AML-193 (cell line): ENCODE results near the gene TSFM.

Source experiments
- DNase-seq, 2 experiments: peaks; one replicate each; lab custom pipeline; 2025; lab: John Stamatoyannopoulos, UW

Gene TSFM

GRCh38 chr12:57782608-57783465 is at the start of gene TSFM:
TSFM (plus strand) TSS chr12:57782787; CDS start chr12:57782802, 15 bp downstream.
- DNase-seq: peak; percentile 90

GRCh38 chr12:57733928-57734327 is 48.7 kb upstream of the TSFM start:
- DNase-seq: no peak

GRCh38 chr12:57734591-57734990 is 48.0 kb upstream of the TSFM start:
- no peak for DNase-seq

GRCh38 chr12:57735198-57735855 is 47.3 kb upstream of the TSFM start:
- DNase-seq: no peak

- no peak for DNase-seq
Observed at GRCh38 chr12:57735952-57736740, 46.4 kb upstream of the TSFM start.

- no peak for DNase-seq
Observed at GRCh38 chr12:57736741-57737466, 45.7 kb upstream of the TSFM start.

GRCh38 chr12:57737467-57738460 is 44.8 kb upstream of the TSFM start:
- no peak for DNase-seq

- no peak for DNase-seq
Observed at GRCh38 chr12:57738661-57739237, 43.8 kb upstream of the TSFM start, which contains the start of gene AGAP2. AGAP2 (minus strand) TSS chr12:57738742; CDS start chr12:57738246, 496 bp downstream.

DNA sequence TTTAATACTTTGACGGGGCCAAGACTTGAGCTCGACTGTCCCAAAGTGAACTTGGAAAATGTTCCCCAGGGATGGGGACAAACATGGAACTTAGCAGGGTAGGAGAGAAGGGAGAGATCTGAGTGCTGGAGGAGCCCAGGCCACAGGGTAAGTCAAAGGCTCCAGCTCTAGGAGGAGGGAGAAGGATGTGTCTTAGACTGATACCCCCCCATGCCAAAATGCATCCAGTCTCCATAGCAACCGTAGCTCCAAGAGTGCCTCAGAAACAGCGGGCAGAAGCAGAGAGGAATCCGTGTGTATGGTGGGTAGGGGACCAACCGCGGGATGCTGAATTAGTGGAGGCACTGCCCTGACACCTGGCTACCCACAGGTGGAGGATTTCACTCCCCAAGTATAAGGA is 43.2 kb upstream of the TSFM start:
- no peak for DNase-seq

DNA sequence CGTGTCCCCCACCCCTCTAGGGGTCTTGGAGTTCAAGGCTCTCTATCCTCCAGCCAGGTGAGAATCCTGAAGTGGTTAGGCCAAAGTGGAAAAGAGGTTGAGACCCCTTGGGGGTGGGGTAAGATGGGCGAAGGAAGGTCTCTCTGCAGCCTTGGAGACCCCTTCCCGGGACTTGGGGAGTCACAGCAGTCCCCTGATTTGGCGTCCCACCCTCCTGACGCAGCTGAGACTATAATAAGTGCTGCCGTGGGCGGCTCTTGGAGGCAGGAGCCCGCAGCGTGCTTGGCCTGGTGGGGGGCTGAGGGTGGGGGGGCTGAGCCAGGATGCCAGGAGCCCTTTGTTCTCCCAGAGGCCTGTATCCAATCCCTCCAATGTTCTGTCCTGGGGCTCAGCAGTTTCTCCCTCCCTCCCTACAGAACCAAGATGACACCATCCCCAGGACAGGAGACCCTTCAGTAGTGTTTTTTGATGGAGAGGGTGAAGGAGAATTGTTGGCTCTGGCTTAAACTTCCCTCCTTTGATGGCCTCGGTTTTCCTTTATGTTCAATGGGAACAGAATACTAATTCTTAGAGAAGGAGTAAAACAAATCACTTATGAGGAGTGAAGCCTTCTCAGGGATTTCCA is 42.6 kb upstream of the TSFM start:
- no peak for DNase-seq

DNA sequence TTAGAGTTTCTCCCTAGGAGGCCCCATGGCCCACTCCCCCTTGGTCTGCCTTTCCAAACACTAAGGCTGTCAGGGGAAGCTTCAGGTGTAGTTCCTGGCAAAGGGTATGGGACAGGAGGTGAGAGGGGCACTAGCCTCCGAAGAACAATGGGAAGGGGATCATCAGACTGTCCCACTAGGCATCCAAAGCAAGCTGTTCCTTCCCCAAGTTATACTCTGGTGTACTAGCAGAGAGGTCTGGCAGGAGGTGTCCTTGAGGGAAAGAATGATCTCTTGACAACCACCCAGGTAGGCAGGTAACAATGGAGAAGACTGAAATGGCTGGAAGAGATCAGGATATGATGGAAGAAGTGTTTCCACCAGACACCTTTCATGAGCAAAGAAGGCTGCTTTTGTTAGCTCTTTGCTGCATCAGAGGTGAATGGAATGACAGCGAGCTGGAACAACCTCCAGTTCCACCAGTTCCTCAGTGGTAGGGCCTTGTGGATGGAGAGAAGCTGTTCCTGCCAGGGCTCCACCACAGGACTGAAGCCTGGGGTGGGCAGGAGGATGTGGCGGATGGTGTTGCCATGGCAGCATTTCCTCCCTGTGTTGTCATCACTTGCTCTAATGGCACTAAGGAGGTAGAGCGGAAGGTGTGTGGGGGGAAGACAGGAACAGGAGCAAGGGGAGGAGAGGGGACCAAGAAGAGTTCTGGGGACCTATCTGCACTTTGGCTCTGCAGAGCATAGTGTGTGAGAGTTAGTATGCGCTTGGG is 41.8 kb upstream of the TSFM start:
- DNase-seq: peak; percentile 62

- DNase-seq: no peak
Observed at GRCh38 chr12:57741413-57741789, 41.2 kb upstream of the TSFM start.

DNA sequence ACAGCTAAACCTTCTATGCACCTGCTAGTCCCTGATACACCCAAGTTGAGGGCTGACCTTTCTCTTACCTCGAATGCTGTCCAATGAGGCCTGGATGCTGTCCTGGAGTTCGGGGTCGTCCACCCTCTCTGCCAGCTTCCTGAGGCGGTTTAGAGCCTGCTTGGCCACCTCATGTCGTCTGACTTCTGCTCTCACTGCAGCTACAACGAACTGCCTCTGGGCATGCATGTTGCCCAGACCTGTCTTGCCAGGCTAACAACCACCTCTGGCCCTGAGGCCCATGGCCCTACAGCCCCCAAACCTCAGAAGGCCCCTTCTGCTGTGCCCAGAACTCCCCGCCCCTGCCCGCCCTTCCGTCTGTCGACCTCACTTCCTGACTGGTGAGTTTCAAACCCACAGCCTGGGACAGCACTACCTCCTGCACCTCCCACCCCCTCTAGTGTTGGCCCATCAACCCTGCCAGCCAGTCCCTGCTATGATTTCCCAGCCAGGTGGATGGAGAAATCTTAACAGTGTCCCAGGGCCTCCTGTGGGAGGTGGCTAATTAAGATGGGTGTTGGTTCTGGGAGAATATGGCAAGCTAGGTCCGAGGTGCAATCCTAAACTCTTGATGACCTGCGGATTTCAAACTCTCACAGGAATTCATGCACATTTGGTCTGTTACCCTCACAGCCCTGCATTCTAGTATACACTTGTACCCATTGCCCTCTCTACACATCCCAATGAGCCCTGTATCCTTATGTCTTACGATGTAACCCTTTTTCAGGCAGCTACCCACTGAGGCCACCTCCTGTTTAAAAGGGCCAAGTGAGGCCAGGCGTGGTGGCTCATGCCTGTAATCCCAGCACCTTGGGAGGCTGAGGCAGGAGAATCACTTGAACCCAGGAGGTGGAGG is 40.5 kb upstream of the TSFM start:
- peak; percentile 57 to 60 for DNase-seq

DNA sequence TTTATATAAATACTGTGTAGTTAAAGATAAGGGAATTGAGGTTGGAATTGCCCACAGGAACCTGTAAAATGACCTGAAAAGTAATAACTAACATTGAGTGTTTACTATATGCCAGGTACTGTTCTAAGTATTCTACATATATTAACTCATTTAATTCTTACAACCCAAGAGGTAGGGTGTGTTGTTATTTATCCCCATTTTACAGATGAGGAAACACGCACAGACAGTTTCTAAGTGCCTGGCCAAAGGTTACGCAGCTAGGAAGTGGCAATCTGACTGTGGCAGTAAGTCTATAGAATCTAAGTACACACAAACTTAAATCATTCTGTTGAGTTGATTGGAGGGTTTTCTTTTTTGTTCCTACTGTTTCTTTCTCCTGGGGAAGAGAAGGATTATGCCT is 38.8 kb upstream of the TSFM start:
- no peak for DNase-seq

DNA sequence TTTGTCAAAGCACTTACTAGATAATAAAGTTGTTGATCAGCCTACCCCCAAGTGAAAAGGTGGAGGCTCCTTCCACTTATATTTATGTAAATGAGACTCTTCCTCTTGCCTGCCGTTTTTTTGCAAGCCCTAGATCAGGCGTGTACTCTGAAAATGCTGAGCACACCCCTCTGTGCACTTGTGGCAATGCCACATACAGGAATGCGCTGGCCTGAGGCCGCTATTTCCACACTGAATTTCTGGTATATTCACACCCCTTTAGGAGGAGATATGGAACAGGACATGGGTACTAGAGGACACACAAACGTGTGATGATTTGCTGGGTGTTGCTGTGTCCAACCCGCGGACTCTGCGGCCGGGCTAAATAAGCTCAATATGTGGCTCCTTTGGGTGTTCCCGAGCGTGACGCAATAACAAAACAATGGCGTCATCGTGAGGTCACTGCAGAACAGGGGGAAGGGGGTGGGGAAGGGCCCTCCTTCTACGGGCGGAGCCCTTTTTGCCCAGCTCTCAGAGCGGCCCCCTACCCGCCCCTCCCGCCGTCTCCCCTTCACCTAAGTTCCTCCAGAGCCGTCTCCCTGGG is 38.3 kb upstream of the TSFM start:
- peak in 1 of 2 experiments; percentile 16 for DNase-seq

DNA sequence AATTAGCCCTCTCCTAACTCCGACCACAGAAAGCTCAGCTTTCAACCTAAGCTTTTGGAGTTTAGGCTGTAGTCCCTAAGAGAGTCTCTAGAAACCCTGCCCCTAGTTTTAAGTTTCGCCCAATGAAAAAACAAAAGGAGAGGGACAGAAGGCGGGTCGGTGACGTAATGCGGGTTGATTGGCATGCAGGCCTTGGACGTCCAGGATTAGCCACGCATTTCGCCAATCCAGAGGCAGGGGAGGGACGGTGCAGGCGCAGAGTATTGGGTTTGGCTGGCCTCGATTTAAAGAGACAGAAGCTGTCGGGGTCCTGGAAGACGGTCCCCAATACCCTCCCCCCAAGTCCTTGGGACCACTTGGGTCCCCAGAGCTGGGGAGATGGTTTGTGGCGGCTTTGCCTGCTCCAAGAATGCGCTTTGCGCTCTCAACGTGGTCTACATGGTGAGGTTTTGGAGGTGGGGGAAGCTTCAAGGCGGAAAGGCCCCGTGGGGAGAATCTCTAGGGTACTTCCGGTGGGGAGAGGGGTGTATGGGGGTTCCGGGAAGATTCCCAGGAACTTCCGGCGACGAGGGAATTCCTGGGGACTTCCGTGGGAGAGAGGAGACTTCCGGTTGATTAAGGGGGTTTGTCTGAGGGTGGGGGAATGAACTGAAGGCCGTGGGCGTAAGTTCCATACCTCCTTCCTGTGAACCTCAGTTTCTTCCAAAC is 37.7 kb upstream of the TSFM start, which contains the start of gene TSPAN31:
Gene TSPAN31, plus strand, starts transcription at position 263 of the 708 bp plus-strand sequence. Its CDS starts 116 bp downstream, at position 379.
- peak; percentile 95 to 97 for DNase-seq

GRCh38 chr12:57745485-57745881 is 37.1 kb upstream of the TSFM start:
- DNase-seq: no peak
